Activated T-cell treated with anti-CD3 and anti-CD28 coated beads, Interleukin-2, amount 50 U/mL, for 48 hours (primary cell): ENCODE data around the gene RHOB.

ENCODE experiments used
- DNase-seq, 2 experiments: peaks; one replicate each; pipeline ENCODE4 v3.0.0-alpha.2; 2020

The RHOB gene

GRCh38 chr2:20496076-20496872, 49.4 kb downstream of the RHOB start:
- no peak for DNase-seq

- DNase-seq, result no peak
Observed at GRCh38 chr2:20496942-20497341, 50.1 kb downstream of the RHOB start.
